GM12864 (cell line): Measurements from ENCODE around the gene EIF2B5.

Experiments
- DNase-seq: peaks from one replicate; pipeline ENCODE4 v3.0.0-alpha.2; 2011; ENCODE audit warnings: low read depth
- H3K4me3 ChIP-seq: 2 replicates; pipeline ENCODE4 v1.5.1; 2011; ENCODE audit warnings: mild to moderate bottlenecking, low read depth, low read length, control low read depth
- CTCF ChIP-seq: IDR thresholded peaks from 2 replicates; pipeline ENCODE4 v1.5.1; 2011; ENCODE audit warnings: low read depth, mild to moderate bottlenecking, moderate library complexity, low read length, control low read depth, inconsistent platforms; ENCODE audit errors: missing control alignments

Gene EIF2B5

DNA sequence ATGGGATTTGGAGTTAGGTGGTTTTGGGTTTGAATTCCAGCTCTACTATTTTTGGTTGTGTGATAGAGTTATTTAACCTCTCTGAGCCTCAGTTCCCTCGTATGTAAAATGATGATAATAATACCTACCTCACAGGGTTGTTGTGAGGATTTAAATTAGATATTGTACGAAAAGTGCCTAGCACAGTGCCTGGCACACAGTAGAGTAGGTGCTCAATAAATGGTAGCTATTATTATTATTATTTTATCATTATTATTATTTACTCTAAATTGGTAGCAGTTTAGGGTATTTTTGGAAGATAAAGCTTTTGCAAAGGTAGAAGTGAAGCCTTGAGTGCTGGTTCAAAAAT is 38.2 kb downstream of the EIF2B5 start:
- no peak for TF ChIP-seq CTCF
- DNase-seq = no peak
- no peak overlapping the region for H3K4me3 ChIP-seq

DNA sequence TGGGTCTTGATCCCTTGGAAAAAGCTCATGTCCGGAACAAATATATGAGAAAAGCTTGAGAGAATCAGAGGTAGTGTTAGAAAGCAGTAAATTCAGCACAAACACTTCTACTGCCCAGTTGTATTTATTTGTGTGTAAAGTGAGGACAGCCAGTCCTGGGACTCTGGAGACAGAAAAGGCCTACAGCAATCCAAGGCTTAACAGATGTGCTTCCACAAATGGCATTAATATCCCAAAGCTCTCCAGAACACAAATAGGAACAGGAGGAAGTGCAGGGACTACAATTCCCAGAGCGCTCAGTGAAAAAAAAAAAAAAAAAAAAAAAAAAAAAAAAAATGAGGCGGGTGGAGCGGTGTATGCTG is 39.1 kb downstream of the EIF2B5 start:
- TF ChIP-seq CTCF = no peak
- no peak overlapping the region for H3K4me3 ChIP-seq

GRCh38 chr3:184174646-184175492 is 39.7 kb downstream of the EIF2B5 start, which contains the start of gene AP2M1:
TSS of gene AP2M1 (plus strand) at chr3:184174855. CDS start at chr3:184176994, 2,139 bp downstream.
- TF ChIP-seq CTCF = no peak
- DNase-seq = peak; percentile 97
- H3K4me3 ChIP-seq = peak within 1 kb of the TSS; percentile 78

More for the DNA sequence above, 39.1 kb downstream of the EIF2B5 start:
- no peak for DNase-seq

DNA sequence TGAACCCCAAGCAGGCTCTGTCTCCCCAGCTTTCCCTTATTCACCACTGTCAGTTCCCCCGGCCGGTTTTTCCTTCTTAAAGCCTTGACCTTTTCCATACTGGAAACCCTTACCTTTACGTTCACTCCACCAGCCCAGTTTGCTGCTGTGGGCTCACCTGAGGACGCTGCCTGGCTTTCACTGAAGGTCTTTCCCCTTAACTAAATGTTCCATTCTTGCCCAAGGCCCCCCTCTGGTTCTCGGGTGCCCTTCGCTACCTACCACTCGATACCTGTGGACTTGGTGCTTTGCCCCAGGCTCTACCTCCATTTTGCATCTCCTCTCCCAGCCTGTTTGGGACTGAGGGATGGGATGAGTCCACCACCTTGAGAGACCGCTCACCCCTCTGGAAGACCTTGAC is 40.3 kb downstream of the EIF2B5 start:
- peak overlapping the region; percentile 78 for H3K4me3 ChIP-seq
- TF ChIP-seq CTCF = no peak
- DNase-seq = no peak

DNA sequence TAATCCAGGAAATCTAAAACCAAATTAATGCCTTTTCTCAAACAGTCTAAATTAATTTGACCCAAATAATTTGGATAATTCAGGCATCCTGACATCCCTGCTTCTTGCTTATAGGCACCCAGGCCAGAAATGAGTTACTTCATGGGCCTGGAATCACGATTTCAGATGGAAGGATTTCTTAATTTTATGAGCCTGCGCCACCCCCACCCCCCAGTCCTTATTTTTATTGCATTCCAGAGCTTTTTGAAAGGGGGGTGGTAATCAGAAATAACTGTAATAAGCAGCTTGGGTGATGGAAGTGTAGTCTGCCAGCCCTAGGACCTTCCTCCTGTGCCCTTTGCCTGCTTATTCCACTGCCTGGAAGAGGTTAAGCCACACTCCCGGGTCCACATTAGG is 40.8 kb downstream of the EIF2B5 start:
- H3K4me3 ChIP-seq = peak overlapping the region; percentile 78

GRCh38 chr3:184176377-184177330 is 41.5 kb downstream of the EIF2B5 start:
- no peak overlapping the region; the same call in none of the 2 replicates for H3K4me3 ChIP-seq
- TF ChIP-seq CTCF = no peak
- no peak for DNase-seq

More for the DNA sequence above, 40.8 kb downstream of the EIF2B5 start:
- no peak for DNase-seq
- no peak for TF ChIP-seq CTCF
